Gastrocnemius medialis (tissue), 4 donors: Measurements from ENCODE around the gene NEK11.

Experiments used
- CTCF ChIP-seq, 5 experiments: fragments of 450-650 bp in 3 of 5; fragments of 200-600 bp in 2 of 5; sonication (generic) in 2 of 5; IDR thresholded peaks in 4 of 5; conservative IDR thresholded peaks in 1 of 5; 1 replicate in 4 of 5; 2 replicates in 1 of 5; pipeline ENCODE4 v1.5.1; 2016 to 2019; ENCODE audit warnings: antibody characterized with exemption in 5 of 5, mild to moderate bottlenecking in 3 of 5, moderate library complexity in 3 of 5
- POLR2A ChIP-seq, 2 donors: fragments of 450-650 bp; IDR thresholded peaks; one replicate each; pipeline ENCODE4 v1.6.1; 2017; ENCODE audit warnings: antibody characterized with exemption in 2 of 2, mild to moderate bottlenecking in 2 of 2, moderate library complexity in 2 of 2

GRCh38 chr3:131217296-131217741 lies 190.6 kb downstream of the NEK11 start:
- TF ChIP-seq CTCF (IDR thresholded peaks at IDR 0.05 in 4 of 5, conservative IDR thresholded peaks at IDR 0.05 in 1 of 5): no peak
- TF ChIP-seq POLR2A (IDR thresholded peaks at IDR 0.05): no peak
